ENCODE measurements around the gene KIZ.

- TF ChIP-seq CTCF (IDR thresholded peaks at IDR 0.05) (no peak), POLR2A (IDR thresholded peaks at IDR 0.05) (no peak)
These were observed 8.2 kb downstream of the KIZ start for GRCh38 chr20:21133917-21134622.

All from heart left ventricle (tissue), 13 donors.